GM12892 (cell line): ENCODE data around the gene CTBP2.

Source experiments
- POLR2A ChIP-seq: IDR thresholded peaks from 2 replicates; pipeline ENCODE4 v1.6.1; 2011; ENCODE audit warnings: low read depth, low read length, control low read depth
- POLR2AphosphoS5 ChIP-seq: IDR thresholded peaks from 2 replicates; pipeline ENCODE4 v1.6.1; 2011; ENCODE audit warnings: low read depth, low read length, control low read depth
- TAF1 ChIP-seq: IDR thresholded peaks from 2 replicates; pipeline ENCODE4 v1.6.1; 2011; ENCODE audit warnings: low read depth, mild to moderate bottlenecking, control low read depth, low read length, borderline replicate concordance

GRCh38 chr10:125106586-125106985, 53.8 kb downstream of the CTBP2 start:
- no peak for TF ChIP-seq POLR2A
- TF ChIP-seq POLR2AphosphoS5: no peak
- no peak for TF ChIP-seq TAF1
